Motor neuron (in vitro differentiated cells): ENCODE results near the gene FUT7. TPM values are rescaled to one million over a fixed set of nuclear protein-coding genes. Genes with fewer than 3 reads are reported as not detected.

ENCODE experiments used
- ATAC-seq, 8 experiments: fragments of 200-7000 bp; cut with Tn5 transposase; replicated peaks in 6 of 8; 2 replicates each; pipeline ENCODE4 v1.8.0; 2021; ENCODE audit warnings: mild to moderate bottlenecking in 8 of 8, moderate library complexity in 8 of 8
- H3K27ac ChIP-seq, 2 donors: fragments of 250-450 bp; sonication (Bioruptor Pico); 2 replicates each; pipeline ENCODE4 v1.9.0; 2021; ENCODE audit warnings: antibody characterized with exemption in 2 of 2, mild to moderate bottlenecking in 2 of 2, moderate library complexity in 1 of 2
- H3K4me1 ChIP-seq, 2 donors: fragments of 250-450 bp; sonication (Bioruptor Pico); replicated peaks in 1 of 2; 2 replicates each; pipeline ENCODE4 v1.6.1; 2021; ENCODE audit warnings: antibody characterized with exemption in 2 of 2, mild to moderate bottlenecking in 2 of 2, moderate library complexity in 1 of 2
- H3K4me3 ChIP-seq, 5 donors: fragments of 250-450 bp; sonication (Bioruptor Pico); 2 replicates each; pipeline ENCODE4 v1.9.0; 2021; ENCODE audit warnings: antibody characterized with exemption in 5 of 5, mild to moderate bottlenecking in 5 of 5, moderate library complexity in 4 of 5
- WGBS, 10 experiments: fragments of 450-650 bp; shearing (Covaris generic); methylation state at CpG; one replicate each; pipeline ENCODE4 v1.0.0; 2022; 5-methylcytosine and 5-hydroxymethylcytosine counted together
- in situ Hi-C, 9 experiments: fragments of 400-800 bp; cut with MboI; loops; one replicate each; pipeline ENCODE4 v1.15.0; 2021; ENCODE audit warnings: low sequenced_read_pairs in 9 of 9, low pct_unique_long_range_greater_than_20kb in 2 of 9; ENCODE audit not compliant: unreplicated experiment in 9 of 9
- total RNA-seq, 8 experiments: library from RNA; unstranded; fragments of 300-600 nt; gene quantifications; 2 replicates each; pipeline versions ENCODE4 v1.2.3 to v1.2.4, GENCODE V29; 2022

FUT7 gene
- total RNA-seq, 8 experiments from 2014 or later: 0.08 to 1.0 (median 0.25) TPM; not detected in 1

- in situ Hi-C loops: no loop called here
- no peak for ATAC-seq
- Histone ChIP-seq H3K4me1 (peaks cover 5 to 12% of the 10 kb centered on the region in 2 donors), H3K4me3 (no peak overlapping the region), H3K27ac (no peak overlapping the region)
- WGBS, 10 experiments: no CpG with 5 or more reads among the region's 54 CpGs
Observed at GRCh38 chr9:136994180-136994887, 37.6 kb downstream of the FUT7 start.

DNA sequence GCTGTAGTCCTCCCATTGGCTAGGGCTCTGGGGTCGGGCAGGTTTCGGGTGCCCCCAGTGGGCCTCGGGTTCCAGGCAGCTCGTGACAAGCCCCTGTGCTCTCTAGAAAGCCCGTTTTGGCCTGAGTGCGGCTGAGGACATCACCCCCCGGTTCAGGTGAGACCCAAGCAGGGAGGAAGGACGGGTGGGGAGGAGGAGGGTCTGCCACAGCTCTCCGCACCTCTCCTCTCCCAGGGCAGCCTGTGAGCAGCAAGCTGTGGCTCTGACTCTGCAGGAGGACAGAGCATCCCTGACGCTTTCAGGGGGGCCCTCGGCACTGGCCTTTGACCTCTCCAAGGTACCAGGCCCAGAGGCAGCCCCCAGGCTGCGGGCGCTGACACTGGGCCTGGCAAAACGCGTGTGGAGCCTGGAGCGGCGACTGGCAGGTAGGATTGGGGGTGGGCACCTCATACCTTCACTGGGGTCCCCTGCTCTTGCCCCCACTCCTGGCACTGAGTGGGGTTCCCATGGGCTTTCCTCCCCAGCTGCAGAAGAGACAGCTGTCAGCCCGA, 39.0 kb downstream of the FUT7 start:
- Histone ChIP-seq H3K4me3 (peak overlapping the region; percentile 57 to 87 (median 78)), H3K27ac (peak overlapping the region in 1 of 2 donors; percentile 61), H3K4me1 (peaks cover 5 to 12% of the 10 kb centered on the region in 2 donors)
- ATAC-seq: no peak
- 0 to 8% (median 0%) methylated on average over 1 to 5 of the region's 18 CpGs; no CpG with 5 or more reads in 7 of the 10 experiments for whole genome bisulfite sequencing, 10 experiments
- in situ Hi-C loops: no loop called here

DNA sequence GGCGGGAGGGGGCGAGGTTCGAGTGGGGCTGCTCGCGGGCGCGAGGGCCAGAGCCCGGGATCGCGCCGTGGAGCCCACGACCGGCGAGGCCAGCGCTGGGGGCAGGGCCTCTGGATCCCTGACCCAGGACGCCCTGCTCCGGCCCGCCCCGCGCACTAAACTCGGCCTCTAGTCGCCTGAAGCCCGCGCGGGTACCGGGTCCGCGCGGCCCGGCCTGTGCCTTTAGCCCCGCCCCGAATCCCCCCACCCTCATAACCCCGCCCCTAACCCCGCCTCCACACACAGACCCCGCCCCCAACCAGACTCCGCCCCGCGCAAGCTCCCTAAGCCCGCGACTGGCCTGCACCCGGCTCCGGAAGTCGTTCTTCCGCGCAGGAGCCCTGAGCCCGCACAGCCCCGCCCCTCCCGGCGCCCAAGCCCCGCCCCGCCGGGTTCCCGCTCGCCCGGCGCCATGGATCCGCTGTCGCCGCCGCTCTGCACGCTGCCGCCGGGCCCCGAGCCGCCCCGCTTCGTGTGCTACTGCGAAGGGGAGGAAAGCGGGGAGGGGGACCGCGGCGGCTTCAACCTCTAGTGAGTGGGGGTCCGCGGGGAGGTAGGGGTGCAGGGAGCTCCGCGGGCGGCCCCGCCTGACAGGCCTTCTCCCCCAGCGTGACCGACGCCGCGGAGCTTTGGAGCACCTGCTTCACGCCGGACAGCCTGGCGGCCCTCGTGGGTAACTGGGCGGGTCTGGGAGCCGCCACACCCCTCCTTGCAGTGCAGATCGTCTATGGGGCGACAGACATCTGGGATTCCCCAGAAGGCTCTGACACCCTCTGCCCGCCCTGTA, 39.7 kb downstream of the FUT7 start, which contains the start of gene PAXX:
TSS of gene PAXX (plus strand) at position 430 of the 826 bp plus-strand sequence. CDS start at position 452, 22 bp downstream.
- WGBS, 10 experiments: 0% methylated on average over 3 to 10 of the region's 92 CpGs; no CpG with 5 or more reads in 8 of the 10 experiments
- H3K4me1 ChIP-seq: peaks cover 5 to 12% of the 10 kb centered on the region in 2 donors

DNA sequence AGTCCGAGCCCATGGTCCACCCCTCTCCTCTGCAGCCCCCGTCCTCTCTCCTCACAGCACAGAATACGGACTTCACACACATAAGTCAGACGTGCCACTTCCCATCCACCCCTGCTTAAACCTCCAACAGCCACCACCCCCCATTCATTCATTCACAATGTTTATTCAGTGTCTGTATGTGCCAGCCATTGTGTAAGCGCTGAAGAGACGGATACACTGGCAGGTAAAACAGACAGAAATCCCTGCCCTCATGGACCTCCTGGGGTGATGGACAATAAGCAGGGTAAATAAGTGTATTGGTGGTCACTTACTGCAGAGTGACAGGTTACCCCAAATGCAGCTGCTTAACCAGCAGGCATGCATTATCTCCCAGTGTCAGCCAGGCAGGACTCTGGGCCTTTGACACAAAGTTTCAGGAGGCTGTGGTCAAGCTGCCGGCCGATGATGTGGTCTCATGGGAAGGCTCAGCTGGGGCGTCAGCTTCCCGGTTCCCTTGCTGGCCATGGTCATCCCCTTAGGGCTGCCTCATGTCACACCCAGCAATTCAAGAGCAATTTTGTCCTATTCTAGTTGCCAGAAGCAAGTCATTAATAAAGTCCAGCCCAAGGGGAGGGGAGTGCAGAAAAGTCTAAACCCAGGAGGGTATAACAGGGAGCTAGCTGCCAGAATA, 41.5 kb downstream of the FUT7 start:
- Histone ChIP-seq H3K4me3 (no peak overlapping the region), H3K4me1 (peaks cover 4 to 8% of the 10 kb centered on the region in 2 donors), H3K27ac (no peak overlapping the region)
- WGBS, 10 experiments: 34 to 100% (median 70%) methylated on average over 1 to 4 of the region's 10 CpGs; no CpG with 5 or more reads in 3 of the 10 experiments
- no peak for ATAC-seq
- in situ Hi-C loops: no loop called here

More for the DNA sequence above, 39.7 kb downstream of the FUT7 start, which contains the start of gene PAXX:
- H3K4me3 ChIP-seq: peak within 1 kb of the TSS; percentile 57 to 87 (median 78)
- in situ Hi-C loops: no loop called here
- peak; percentile 76 to 94 (median 90) for ATAC-seq
- H3K27ac ChIP-seq: peak within 1 kb of the TSS; percentile 19 to 61

- Histone ChIP-seq H3K4me3 (no peak overlapping the region), H3K27ac (no peak overlapping the region), H3K4me1 (peaks cover 4 to 12% of the 10 kb centered on the region in 2 donors)
- WGBS, 10 experiments: 82 to 100% (median 87%) methylated on average over 1 to 4 of the region's 4 CpGs; no CpG with 5 or more reads in 4 of the 10 experiments
- ATAC-seq: no peak
- in situ Hi-C loops: no loop called here
Observed at GRCh38 chr9:136988872-136989271, 43.0 kb downstream of the FUT7 start.

DNA sequence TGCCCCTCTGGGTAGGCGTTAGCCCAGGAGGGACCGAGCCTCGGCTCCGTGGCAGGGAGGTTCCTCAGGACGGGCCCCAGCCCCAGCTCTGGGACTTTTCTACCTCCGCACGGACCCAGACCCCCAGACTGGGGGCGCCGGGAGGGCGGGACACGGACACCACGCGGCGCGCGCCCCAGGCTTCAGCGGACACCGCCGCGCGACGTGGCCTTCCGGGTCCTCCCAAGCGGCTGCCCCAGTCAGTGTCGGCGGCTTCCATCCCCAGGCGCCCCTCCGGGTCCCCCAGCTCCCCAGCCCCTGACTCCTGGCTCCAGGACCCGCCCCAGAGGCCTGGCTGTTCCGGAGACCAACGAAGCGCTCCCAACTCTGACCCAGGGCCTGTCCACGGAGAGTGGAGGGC, 46.0 kb downstream of the FUT7 start:
- H3K4me3 ChIP-seq: no peak overlapping the region
- WGBS, 10 experiments: 0% methylated on average over 1 of the region's 33 CpGs; no CpG with 5 or more reads in 9 of the 10 experiments
- ATAC-seq: peak in 4 of 8 experiments; percentile 16 to 48 (median 30)
- H3K4me1 ChIP-seq: peaks cover 0 to 7% of the 10 kb centered on the region in 2 donors
- in situ Hi-C loops: no loop called here
- H3K27ac ChIP-seq: no peak overlapping the region

DNA sequence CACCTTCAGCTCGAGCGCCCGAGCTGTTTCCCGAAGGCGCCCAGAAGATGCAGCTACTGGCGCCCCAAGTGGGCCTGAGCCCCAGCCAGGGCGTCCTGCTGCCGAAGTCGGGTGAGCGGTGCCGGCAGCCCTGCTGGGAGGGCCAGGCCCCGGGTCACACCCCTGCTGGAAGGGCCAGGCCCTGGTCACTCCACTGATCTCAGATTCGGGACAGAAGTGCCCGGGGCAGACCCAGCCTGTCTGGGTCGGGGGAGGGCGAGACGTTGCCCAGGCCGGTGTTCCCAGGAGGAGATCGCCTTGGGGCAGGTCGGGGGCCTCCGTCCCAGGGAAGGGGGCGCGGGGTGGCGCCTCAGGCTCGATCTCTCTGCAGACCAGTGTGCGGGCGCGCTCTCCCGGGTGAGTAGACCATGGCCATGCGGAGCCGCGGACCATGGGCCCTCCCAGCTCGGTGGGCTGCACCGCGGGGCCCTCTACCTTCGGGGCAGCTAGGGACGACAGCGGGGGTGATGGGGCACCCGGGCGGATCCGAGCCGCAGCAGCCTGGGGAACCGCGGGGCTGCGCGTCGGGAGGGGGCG, 46.8 kb downstream of the FUT7 start:
- Histone ChIP-seq H3K4me3 (no peak overlapping the region), H3K4me1 (peaks cover 0 to 7% of the 10 kb centered on the region in 2 donors), H3K27ac (no peak overlapping the region)
- ATAC-seq: peak in 7 of 8 experiments; percentile 2 to 58 (median 21)
- WGBS, 10 experiments: no CpG with 5 or more reads among the region's 48 CpGs
- in situ Hi-C loops: no loop called here

GRCh38 chr9:136984464-136985026, 47.3 kb downstream of the FUT7 start:
- Histone ChIP-seq H3K27ac (no peak overlapping the region), H3K4me3 (no peak overlapping the region), H3K4me1 (peaks cover 0 to 7% of the 10 kb centered on the region in 2 donors)
- peak in 1 of 8 experiments; percentile 2 for ATAC-seq
- 90% methylated on average over 2 of the region's 29 CpGs; no CpG with 5 or more reads in 9 of the 10 experiments for WGBS, 10 experiments
- in situ Hi-C loops: no loop called here

GRCh38 chr9:136983656-136984314, 48.1 kb downstream of the FUT7 start:
- no peak overlapping the region for H3K27ac ChIP-seq
- WGBS, 10 experiments: 63 to 100% (median 63%) methylated on average over 1 to 6 of the region's 11 CpGs; no CpG with 5 or more reads in 7 of the 10 experiments
- ATAC-seq: peak in 1 of 8 experiments; percentile 74
- in situ Hi-C loops: no loop called here
- H3K4me3 ChIP-seq: no peak overlapping the region
- H3K4me1 ChIP-seq: peaks cover 5 to 10% of the 10 kb centered on the region in 2 donors

- in situ Hi-C loops: no loop called here
Observed at GRCh38 chr9:136983167-136983566, 48.7 kb downstream of the FUT7 start.

GRCh38 chr9:136982232-136983051, 49.4 kb downstream of the FUT7 start, which contains the start of gene LCNL1:
TSS of gene LCNL1 (plus strand) at chr9:136982993. CDS start at chr9:136983587, 594 bp downstream.
- Histone ChIP-seq H3K4me1 (peaks cover 7 to 10% of the 10 kb centered on the region in 2 donors), H3K4me3 (no peak within 1 kb of the TSS), H3K27ac (no peak within 1 kb of the TSS)
- peak in 1 of 8 experiments; percentile 2 for ATAC-seq
- WGBS, 10 experiments: 45 to 91% (median 72%) methylated on average over 2 to 8 of the region's 18 CpGs; no CpG with 5 or more reads in 3 of the 10 experiments
- in situ Hi-C loops: no loop called here

More at GRCh38 chr9:136983167-136983566, 48.7 kb downstream of the FUT7 start:
- Histone ChIP-seq H3K4me3 (no peak overlapping the region), H3K27ac (no peak overlapping the region), H3K4me1 (peaks cover 6 to 10% of the 10 kb centered on the region in 2 donors)
- WGBS, 10 experiments: 80 to 100% methylated on average over 1 to 2 of the region's 9 CpGs; no CpG with 5 or more reads in 8 of the 10 experiments
- no peak for ATAC-seq
